T-helper 22 cell (primary cell): ENCODE measurements around the gene DPP6.

Experiments used
- DNase-seq: peaks from one replicate; pipeline ENCODE4 v3.0.0-alpha.2; 2020; ENCODE audit warnings: low read depth

The DPP6 gene

DNA sequence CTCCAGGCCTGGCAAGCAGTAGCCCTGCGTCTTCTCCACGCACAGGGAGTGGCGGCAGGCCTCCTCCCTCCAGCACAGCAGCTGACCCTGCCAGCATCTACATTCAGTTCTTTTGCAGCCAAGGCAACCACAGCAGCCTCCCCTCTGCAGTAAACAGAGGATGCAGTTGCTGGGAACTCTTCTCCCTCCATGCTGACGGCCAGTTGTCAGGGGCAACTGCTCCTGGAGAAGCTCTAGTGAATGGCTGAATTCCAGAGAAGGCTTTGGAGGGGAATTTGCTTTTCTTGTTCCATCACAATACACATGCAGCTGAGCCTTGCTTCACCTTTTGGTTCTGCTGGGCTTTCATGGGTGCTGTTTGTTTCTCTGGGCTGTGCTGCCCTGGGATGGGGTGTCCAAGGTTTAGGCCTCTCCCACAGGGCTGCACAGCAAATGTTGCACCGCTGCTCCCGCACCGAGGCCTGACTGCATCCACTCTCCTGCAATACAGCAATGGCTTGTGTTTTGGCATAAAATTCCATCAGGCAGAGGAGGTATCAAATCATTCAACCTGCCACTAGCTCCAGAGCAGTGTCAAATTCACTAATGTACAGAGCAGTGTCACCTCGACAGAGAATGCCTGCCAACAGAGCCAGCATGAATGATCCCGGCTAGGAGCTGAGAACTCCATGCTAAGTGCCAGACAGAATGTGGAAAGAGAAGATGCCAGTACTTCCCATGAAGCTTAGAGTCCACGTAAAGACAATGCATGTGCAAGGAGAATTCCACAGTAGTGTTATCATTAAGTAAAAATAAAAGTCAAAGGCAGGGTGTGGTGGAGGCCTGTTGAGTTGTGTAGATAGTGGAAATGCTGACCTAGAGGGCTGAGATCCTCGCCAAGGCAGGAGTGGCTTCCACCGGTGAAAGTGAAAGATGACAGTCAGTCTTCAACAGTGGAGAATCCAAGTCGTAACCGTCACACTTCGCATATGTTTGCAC is 399.6 kb downstream of the DPP6 start:
- no peak for DNase-seq

- no peak for DNase-seq
Measured at GRCh38 chr7:154463794-154464193, 411.6 kb downstream of the DPP6 start.

DNA sequence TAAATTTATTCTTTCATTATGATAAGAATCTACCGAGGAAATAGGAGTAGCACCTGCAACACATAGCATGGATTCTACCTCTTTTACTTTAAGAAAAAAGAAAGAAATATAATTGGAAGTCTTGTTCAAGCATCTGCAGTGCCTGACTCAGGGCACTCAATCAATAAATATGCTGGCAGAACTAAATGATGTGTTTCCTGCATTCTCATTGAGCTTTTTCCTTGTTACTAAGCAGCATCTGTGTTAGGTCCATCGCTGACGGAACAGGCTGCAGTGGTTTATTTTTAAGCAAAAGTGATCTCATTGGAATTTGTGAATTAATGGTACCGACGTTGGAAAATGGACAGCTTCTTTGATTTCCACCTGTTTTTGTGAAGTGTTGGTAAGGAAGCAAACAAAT is 417.5 kb downstream of the DPP6 start:
- DNase-seq = no peak

GRCh38 chr7:154472343-154472742 is 420.1 kb downstream of the DPP6 start:
- DNase-seq = no peak

DNA sequence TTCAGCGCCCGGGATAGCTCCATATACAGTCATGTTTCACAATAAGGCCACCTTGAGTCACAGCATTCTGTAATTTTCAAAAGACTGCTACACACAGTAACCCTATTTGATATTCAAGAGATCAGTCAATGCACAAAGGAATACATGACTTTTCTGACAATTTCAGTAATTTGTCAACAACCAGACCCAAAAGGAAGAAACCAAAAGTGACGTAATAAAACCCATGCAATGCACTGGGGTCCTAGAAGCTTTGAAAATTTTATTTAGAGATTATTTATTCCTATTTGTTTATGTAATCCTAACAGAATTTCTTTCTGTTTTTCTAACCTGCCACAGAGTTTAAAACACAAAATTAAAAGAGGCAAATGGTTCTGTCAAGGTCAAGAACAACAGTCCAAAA is 421.2 kb downstream of the DPP6 start:
- no peak for DNase-seq

DNA sequence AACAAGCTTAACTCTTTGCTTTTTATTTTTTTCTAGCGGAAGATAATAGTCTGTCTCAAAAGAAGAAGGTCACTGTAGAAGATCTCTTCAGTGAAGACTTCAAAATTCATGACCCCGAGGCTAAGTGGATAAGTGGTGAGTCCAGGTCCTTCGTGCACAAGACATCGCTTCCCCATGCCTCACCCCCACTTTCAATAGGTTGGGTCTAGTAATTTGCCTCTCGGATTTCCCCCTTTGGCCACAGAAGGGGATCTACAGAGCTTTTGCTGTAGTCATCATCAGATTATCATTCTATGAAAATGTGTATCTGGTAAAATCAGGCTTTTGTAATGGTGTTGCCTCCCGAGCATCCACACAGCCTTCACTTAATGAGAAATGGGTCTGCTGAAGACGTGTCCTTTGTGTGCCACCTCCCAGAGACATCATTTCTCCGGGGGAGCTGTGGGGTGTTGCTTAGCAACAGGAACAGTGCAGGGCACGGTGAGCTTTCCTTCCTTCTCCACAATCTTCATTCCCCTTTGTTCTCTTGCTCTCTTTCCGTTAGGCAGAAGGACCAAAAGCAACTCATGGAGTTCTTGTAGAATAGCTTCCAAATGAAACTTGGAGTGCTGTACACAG is 422.8 kb downstream of the DPP6 start:
- no peak for DNase-seq

GRCh38 chr7:154475864-154476263 is 423.7 kb downstream of the DPP6 start:
- no peak for DNase-seq

DNA sequence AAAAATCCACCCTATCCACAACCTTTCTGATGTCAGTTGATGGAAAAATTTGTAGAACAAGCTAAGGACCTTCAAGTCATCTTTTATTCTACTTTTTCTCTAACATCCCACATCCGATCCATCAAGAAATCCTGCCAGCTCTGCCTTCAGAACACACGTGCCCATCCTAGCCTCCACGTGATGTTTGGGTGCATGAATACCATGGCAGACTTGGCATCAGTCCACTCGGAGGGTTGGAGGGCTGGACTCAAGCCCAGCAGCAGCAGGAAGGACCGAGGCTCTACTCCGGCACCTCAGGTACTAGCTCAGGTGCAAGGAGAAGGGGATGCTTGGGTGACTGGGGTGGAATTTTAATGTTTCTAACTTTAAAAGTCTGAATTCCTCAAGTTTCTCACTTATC is 428.6 kb downstream of the DPP6 start:
- no peak for DNase-seq

DNA sequence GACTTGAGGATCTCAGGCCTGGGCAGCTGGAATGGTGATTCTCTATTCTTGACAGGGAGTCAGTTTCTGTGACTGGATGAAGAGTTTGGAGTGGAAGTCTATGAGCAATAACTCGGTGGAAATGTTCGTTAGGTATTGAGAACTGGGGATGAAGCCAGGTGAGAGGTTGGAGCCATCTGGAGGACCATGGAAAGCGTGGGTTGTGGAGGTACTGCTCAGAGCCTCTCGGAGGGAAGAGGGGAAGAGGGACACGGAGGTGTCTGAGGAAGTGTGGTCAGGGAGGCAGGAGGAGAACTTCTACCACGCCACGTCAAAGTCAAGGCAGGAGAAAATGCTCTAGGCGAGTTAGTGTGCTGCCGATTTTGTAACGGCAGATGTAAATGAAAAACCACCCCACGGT is 430.7 kb downstream of the DPP6 start:
- DNase-seq = no peak

- DNase-seq = no peak
Measured at GRCh38 chr7:154484406-154484805, 432.2 kb downstream of the DPP6 start.

GRCh38 chr7:154484943-154485342 is 432.7 kb downstream of the DPP6 start:
- no peak for DNase-seq

DNA sequence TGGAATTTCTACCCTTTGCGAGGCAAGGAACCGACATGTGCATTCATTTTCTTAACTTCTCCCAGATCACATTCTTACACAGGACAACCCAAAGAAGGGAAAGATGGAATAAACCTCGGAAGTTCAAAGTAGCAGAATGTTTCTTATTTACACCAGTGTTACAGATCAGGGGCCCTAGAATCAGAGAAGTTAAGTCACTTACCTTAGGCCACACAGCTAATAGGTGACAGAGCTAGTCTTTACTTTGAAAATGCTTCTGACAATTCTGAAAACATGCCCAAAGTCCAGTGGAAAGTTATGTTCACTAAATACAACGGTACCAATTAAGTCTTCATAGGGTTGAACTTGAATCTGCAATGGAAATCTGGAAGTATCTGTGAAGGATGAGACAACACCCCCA is 437.7 kb downstream of the DPP6 start:
- no peak for DNase-seq

DNA sequence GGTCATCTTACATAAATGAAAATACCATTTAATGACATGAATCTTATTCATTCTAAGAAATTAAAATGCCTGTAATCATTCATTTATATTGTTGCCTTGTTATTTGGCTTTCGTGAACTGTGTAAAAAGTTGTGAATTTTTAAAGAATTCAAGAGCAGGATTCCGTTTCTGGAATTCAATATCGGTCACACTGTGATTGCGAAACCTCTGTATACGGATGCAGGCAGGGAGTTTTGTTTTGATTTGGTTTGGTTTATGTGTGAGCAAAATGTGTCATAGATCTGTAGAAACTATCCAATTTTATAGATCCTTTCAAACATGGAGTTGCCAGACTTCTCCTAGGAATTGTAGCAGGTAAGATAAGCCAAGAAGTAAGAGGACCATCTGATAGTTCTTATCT is 441.4 kb downstream of the DPP6 start:
- DNase-seq = no peak

- no peak for DNase-seq
Measured at GRCh38 chr7:154497751-154498150, 445.6 kb downstream of the DPP6 start.

DNA sequence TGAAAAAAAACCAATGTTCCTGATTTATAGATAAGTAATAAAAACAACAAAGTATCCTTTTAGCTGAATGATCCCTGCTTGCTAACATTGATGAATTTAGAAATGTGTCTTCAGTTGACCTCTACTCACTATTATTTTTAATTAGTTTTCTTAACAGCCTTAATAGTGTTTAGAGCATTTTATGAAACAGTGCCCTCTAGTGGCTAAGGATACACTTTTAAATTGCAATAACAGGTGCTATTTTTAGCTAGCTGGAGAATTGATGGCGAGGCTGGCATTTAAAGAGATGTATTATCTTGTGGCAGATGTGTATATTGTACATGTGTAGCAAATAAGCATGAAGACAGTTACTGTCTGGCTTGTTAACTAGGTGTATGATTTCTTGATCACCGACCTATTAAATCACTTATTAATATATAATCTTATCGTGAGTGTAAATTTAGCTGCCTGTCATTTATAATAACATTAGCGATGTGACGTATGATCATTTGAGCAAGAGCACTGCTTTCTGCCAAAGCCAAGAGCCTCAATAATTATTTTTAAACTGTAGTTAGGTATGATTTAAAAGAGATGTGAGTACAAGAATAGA is 451.9 kb downstream of the DPP6 start:
- no peak for DNase-seq

DNA sequence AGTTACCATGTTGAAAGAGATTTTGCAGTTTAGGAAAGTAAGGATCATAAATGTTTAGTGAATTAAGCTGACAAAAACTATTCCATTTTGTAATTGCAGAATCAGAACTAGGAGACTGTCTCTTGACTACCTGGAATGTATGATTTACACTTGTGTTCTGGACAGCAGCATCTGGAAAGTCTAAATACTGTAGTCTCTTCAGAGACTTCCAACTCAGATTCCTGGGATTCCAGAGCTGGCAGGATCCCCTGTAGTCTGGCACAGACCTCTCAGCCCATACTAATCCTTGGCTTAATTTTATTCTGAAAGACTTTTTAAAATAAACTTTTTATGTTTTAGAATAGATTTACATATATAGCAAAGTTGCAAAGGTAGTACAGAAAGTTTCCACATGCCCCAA is 452.7 kb downstream of the DPP6 start:
- no peak for DNase-seq

- no peak for DNase-seq
Measured at GRCh38 chr7:154505362-154505761, 453.2 kb downstream of the DPP6 start.

GRCh38 chr7:154509192-154509591 is 457.0 kb downstream of the DPP6 start:
- no peak for DNase-seq

- DNase-seq = no peak
Measured at GRCh38 chr7:154512121-154512833, 460.1 kb downstream of the DPP6 start.

DNA sequence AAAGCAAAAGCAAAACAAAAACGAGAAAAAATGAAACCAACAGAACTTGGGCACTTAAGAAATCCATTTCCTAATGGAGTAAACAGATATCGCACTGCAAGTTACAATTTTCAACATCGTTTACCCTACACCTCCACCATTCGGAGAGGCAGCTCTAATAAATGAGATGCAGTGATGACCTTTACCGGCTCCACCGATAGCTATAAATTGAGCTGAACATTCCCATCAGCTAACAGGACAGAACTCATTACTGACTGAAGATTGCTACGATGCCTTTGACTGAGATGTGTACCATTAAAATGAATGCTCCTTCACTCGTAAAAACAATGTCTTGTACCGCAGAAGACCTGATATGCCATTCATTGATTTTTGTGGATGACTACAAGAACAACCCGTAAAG is 465.6 kb downstream of the DPP6 start:
- DNase-seq = no peak

- DNase-seq = no peak
Measured at GRCh38 chr7:154519229-154519628, 467.0 kb downstream of the DPP6 start.

DNA sequence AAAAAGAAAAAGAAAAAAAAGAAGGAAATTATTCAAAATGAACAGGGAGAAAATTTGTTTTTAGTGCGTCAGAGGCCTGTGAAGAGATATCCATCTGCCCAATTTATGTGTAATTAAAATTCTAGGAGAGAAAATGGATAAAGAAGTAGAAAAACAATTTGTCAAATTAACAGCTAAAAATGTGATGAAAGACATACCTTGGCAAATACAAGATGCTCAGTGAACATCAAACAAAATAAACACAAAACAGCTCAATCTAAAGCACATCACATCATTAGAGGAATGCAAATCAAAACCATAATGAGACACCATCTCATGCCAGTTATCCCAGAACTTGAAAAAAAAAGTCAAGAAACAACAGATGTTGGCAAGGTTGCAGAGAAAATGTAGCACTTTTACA is 477.9 kb downstream of the DPP6 start:
- no peak for DNase-seq

GRCh38 chr7:154532771-154533170 is 480.6 kb downstream of the DPP6 start:
- DNase-seq = no peak
